Osteoblast (primary cell): ENCODE results near the gene RADIL. TPM values are rescaled to one million over a fixed set of nuclear protein-coding genes. Genes with fewer than 3 reads are reported as not detected.

Experiments
- DNase-seq: peaks from one replicate; pipeline ENCODE4 v3.0.0; 2011; ENCODE audit warnings: low spot score, mixed read lengths; ENCODE audit not compliant: insufficient read length; ENCODE audit errors: missing footprints
- H2AFZ ChIP-seq: 2 replicates; pipeline ENCODE4 v1.6.0; 2011; ENCODE audit warnings: mild to moderate bottlenecking, low read length
- H3K27ac ChIP-seq: 2 replicates; pipeline ENCODE4 v1.5.1; 2011; ENCODE audit warnings: mild to moderate bottlenecking, low read depth, low read length, moderate library complexity
- H3K27me3 ChIP-seq: 2 replicates; pipeline ENCODE4 v1.6.0; 2012; ENCODE audit warnings: mild to moderate bottlenecking, control low read depth, inconsistent platforms, low read length, moderate library complexity; ENCODE audit not compliant: insufficient read depth
- H3K36me3 ChIP-seq: 2 replicates; pipeline ENCODE4 v1.5.1; 2011; ENCODE audit warnings: mild to moderate bottlenecking, low read length, control low read depth, moderate library complexity; ENCODE audit not compliant: insufficient read depth
- H3K4me1 ChIP-seq: 2 replicates; pipeline ENCODE4 v1.5.1; 2011; ENCODE audit warnings: mild to moderate bottlenecking, low read length, control low read depth, moderate library complexity; ENCODE audit not compliant: insufficient read depth
- H3K4me2 ChIP-seq: 2 replicates; pipeline ENCODE4 v1.6.0; 2011; ENCODE audit warnings: mild to moderate bottlenecking, low read length; ENCODE audit not compliant: insufficient read depth
- H3K4me3 ChIP-seq: fragments of 200-600 bp; sonication (generic); 3 replicates; pipeline ENCODE4 v1.5.1; 2012; ENCODE audit warnings: mild to moderate bottlenecking, low read length, inconsistent platforms; ENCODE audit not compliant: insufficient read depth
- H3K79me2 ChIP-seq: 2 replicates; pipeline ENCODE4 v1.6.0; 2012; ENCODE audit warnings: mild to moderate bottlenecking, low read length, control low read depth, inconsistent platforms; ENCODE audit not compliant: insufficient read depth
- H3K9me3 ChIP-seq: 2 replicates; pipeline ENCODE4 v1.5.1; 2011; ENCODE audit warnings: low read depth, low read length, control low read depth
- H4K20me1 ChIP-seq: 2 replicates; pipeline ENCODE4 v1.6.0; 2012; ENCODE audit warnings: mild to moderate bottlenecking, low read length, control low read depth; ENCODE audit not compliant: insufficient read depth
- total RNA-seq: library from RNA; depleted of rRNA; stranded (reverse); fragments of >200 nt; gene quantifications from 2 replicates; pipeline ENCODE4 v1.2.3, GENCODE V29; 2012
- TF ChIP-seq, protein P1 (sequence below): IDR thresholded peaks from 2 replicates; pipeline ENCODE4 v1.5.1; 2011; ENCODE audit warnings: mild to moderate bottlenecking, low read depth, low read length, moderate library complexity; ENCODE audit errors: extremely low read depth

RADIL gene
- total RNA-seq, 1 donor = 1.1 TPM

DNA sequence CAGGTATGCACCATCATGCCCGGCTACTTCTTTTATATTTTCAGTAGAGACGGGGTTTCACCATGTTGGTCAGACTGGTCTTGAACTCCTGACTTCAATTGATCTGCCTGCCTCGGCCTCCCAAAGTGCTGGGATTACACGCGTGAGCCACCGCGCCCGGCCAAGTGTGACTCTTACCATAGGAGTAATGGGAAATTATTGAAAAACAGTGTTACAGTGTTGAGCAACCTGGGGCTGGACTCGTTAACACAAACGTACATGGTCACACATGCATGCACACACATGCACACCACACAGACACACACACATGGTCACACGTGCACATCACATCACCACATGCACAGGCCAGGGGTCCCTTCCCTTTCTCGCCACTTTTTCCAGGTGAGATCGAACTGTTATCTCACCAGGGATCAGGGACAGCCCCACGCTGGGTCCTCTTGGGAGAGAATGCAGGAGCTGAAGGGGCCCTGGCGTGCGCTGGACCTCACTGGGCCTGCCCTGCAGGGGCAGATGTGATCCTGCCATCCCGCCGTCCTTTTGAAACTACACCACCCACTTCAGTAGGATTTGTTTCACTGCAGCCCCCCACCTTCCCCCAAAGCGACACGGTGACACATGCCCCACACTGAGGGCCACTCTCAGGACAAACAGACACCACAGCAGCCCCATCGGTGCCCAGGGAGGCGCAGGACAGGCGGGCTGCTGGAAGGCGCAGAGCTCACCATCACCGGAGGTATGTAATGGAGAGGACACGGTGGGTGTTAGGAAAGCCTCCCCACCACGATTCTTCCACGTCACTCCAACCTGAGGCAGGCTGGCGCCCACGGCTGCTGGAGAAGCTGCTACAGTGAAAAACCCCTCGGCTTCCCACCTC lies 10.2 kb downstream of the RADIL start:
- H3K4me1 ChIP-seq = no peaks in the 10 kb centered on the region
- no peaks in the 10 kb centered on the region for H3K27me3 ChIP-seq
- H3K4me3 ChIP-seq = no peak overlapping the region
- H3K79me2 ChIP-seq = no peaks in the 10 kb centered on the region
- H3K27ac ChIP-seq = no peak overlapping the region
- H3K36me3 ChIP-seq = no peaks in the 10 kb centered on the region
- DNase-seq = no peak
- no peak overlapping the region for H3K4me2 ChIP-seq
- no peaks in the 10 kb centered on the region for H4K20me1 ChIP-seq
- H3K9me3 ChIP-seq = peaks cover 1% of the 10 kb centered on the region
- TF ChIP-seq, protein P1, sequence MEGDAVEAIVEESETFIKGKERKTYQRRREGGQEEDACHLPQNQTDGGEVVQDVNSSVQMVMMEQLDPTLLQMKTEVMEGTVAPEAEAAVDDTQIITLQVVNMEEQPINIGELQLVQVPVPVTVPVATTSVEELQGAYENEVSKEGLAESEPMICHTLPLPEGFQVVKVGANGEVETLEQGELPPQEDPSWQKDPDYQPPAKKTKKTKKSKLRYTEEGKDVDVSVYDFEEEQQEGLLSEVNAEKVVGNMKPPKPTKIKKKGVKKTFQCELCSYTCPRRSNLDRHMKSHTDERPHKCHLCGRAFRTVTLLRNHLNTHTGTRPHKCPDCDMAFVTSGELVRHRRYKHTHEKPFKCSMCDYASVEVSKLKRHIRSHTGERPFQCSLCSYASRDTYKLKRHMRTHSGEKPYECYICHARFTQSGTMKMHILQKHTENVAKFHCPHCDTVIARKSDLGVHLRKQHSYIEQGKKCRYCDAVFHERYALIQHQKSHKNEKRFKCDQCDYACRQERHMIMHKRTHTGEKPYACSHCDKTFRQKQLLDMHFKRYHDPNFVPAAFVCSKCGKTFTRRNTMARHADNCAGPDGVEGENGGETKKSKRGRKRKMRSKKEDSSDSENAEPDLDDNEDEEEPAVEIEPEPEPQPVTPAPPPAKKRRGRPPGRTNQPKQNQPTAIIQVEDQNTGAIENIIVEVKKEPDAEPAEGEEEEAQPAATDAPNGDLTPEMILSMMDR = no peak
- H2AFZ ChIP-seq = no peak overlapping the region

DNA sequence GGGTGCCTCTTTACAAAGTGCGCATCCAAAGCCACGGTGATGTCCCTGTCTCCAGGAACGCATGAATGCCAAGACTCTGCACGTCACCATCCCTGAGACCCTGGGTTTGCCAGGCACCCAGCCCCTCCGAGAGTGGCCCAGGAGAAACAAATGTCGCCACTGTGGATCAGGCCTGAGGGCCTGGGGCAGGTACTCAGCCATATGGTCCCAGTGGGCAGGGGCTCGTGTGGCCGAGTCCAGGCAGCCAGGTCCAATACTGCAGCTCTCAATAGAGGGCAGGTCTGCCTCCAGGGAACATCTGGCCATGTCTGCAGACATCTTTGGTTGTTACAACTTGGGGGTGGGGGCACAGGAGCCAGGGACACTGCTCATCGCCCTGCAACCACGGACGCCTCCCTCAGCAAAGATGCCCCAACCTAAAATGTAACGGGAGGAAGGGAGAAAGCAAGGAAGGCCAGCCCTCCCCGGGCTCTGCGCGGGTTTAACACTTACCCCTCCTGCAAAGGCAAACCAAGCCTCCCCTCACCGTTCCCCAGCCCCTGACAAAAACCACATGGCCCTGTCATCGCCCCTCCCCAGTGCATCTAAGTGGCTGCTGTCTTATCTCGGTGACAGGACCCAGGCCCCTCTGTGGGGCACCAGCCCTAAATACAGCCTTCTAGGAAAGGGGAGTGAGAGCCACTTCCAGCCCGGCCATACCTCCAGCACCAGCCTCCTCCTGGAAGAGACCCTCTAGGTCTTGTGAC lies 11.4 kb downstream of the RADIL start:
- H3K9me3 ChIP-seq = peaks cover 2% of the 10 kb centered on the region

DNA sequence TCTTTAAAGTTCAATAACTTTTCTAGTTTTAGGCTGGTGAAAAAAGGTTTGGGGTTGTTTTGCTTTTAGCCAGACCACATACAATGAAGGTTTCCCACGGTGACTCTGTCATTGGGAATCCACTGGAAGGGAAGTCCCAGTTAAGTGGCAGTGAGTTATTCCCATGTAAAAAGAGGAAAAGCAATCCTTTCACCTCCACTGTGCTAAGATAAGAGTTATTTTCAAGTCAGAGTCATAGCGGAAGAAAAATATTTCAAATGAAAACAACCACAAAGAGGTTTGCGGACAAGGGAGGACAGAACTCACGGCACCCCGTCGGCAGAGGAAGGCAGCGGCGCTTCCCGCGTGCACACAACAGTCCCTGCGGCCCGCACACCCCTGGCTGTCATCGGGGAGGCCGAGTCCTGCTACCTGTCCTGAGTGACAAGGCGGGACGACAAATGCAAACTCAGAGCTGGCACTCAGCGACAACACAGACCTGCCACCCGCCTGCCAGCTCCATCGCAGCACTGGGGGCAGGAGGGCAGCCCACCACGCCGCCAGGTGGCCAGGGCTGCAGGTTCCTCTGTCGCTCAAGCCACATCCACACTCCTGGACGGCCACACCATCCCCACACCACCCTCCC lies 12.3 kb downstream of the RADIL start:
- no peaks in the 10 kb centered on the region for H4K20me1 ChIP-seq
- H3K4me2 ChIP-seq = no peak overlapping the region
- no peak overlapping the region for H3K27ac ChIP-seq
- H3K36me3 ChIP-seq = no peaks in the 10 kb centered on the region
- H2AFZ ChIP-seq = no peak overlapping the region
- H3K9me3 ChIP-seq = peaks cover 2% of the 10 kb centered on the region
- no peaks in the 10 kb centered on the region for H3K79me2 ChIP-seq
- TF ChIP-seq, protein P1 = no peak
- H3K27me3 ChIP-seq = no peaks in the 10 kb centered on the region
- H3K4me1 ChIP-seq = no peaks in the 10 kb centered on the region
- no peak overlapping the region for H3K4me3 ChIP-seq
- DNase-seq = no peak

More for the DNA sequence above, 11.4 kb downstream of the RADIL start:
- TF ChIP-seq, protein P1 = no peak
- Histone ChIP-seq H3K27me3 (no peaks in the 10 kb centered on the region), H3K79me2 (no peaks in the 10 kb centered on the region), H3K36me3 (no peaks in the 10 kb centered on the region), H3K27ac (no peak overlapping the region), H2AFZ (no peak overlapping the region), H3K4me1 (no peaks in the 10 kb centered on the region), H3K4me3 (no peak overlapping the region), H4K20me1 (no peaks in the 10 kb centered on the region), H3K4me2 (no peak overlapping the region)
- no peak for DNase-seq
